Stimulated activated naive CD8-positive, alpha-beta T cell treated with anti-CD3 and anti-CD28 coated beads, Interleukin-15, amount 100 ng/mL, for 72 hours (primary cell): Measurements from ENCODE around the gene CLPTM1L.
"Not testable (repeated sequence)": the region's sequence is repeated elsewhere in the genome, so short reads cannot be mapped to it uniquely, and the experiment has no call there.

ENCODE experiments used
- ATAC-seq: fragments of 150-1000 bp; cut with Tn5 transposase; 2 replicates; pipeline ENCODE4 v1.10.0; 2021; ENCODE audit warnings: mild to moderate bottlenecking, moderate library complexity
- DNase-seq, 2 donors: peaks; one replicate each; pipeline ENCODE4 v3.0.0; 2021 to 2022
- H3K27ac Mint-ChIP-seq, 2 donors: one replicate each; pipeline ENCODE4 v1.8.0; 2022; ENCODE audit warnings: mild to moderate bottlenecking in 2 of 2, mixed read lengths in 2 of 2, moderate library complexity in 2 of 2
- H3K27me3 Mint-ChIP-seq: one replicate; pipeline ENCODE4 v1.8.0; 2022; ENCODE audit warnings: mixed read lengths
- H3K4me1 Mint-ChIP-seq: one replicate; pipeline ENCODE4 v1.8.0; 2022; ENCODE audit warnings: mild to moderate bottlenecking, mixed read lengths
- H3K4me3 Mint-ChIP-seq, 2 donors: one replicate each; pipeline ENCODE4 v1.8.0; 2022; ENCODE audit warnings: mild to moderate bottlenecking in 2 of 2, mixed read lengths in 2 of 2, moderate library complexity in 1 of 2
- H3K9me3 Mint-ChIP-seq, 2 donors: one replicate each; pipeline ENCODE4 v1.8.0; 2022; ENCODE audit warnings: mixed read lengths in 2 of 2

Gene CLPTM1L

GRCh38 chr5:1383886-1384401, 39.0 kb upstream of the CLPTM1L start:
- H3K27ac Mint-ChIP-seq = no peak overlapping the region
- peaks cover 37% of the 10 kb centered on the region for H3K4me1 Mint-ChIP-seq
- H3K27me3 Mint-ChIP-seq = peaks cover 7% of the 10 kb centered on the region
- no peaks in the 10 kb centered on the region for H3K9me3 Mint-ChIP-seq
- H3K4me3 Mint-ChIP-seq = no peak overlapping the region
- DNase-seq = no peak
- no peak for ATAC-seq

GRCh38 chr5:1383344-1383743, 38.4 kb upstream of the CLPTM1L start:
- Mint-ChIP-seq H3K27ac (no peak overlapping the region), H3K4me1 (peaks cover 37% of the 10 kb centered on the region), H3K27me3 (peaks cover 7% of the 10 kb centered on the region), H3K4me3 (no peak overlapping the region), H3K9me3 (no peaks in the 10 kb centered on the region)
- DNase-seq (no peak), ATAC-seq (no peak)

- Mint-ChIP-seq H3K9me3 (no peaks in the 10 kb centered on the region), H3K27ac (no peak overlapping the region), H3K4me1 (peaks cover 35% of the 10 kb centered on the region), H3K27me3 (peaks cover 7% of the 10 kb centered on the region), H3K4me3 (no peak overlapping the region)
- no peak for DNase-seq
- no peak for ATAC-seq
Measured at GRCh38 chr5:1382248-1382700, 37.4 kb upstream of the CLPTM1L start.

GRCh38 chr5:1381370-1382247, 36.7 kb upstream of the CLPTM1L start:
- peaks cover 29% of the 10 kb centered on the region for H3K4me1 Mint-ChIP-seq
- ATAC-seq (no peak), DNase-seq (no peak)
- H3K27ac Mint-ChIP-seq = peak overlapping the region in 1 of 2 donors; percentile 71
- H3K9me3 Mint-ChIP-seq = no peaks in the 10 kb centered on the region
- H3K27me3 Mint-ChIP-seq = peaks cover 7% of the 10 kb centered on the region
- no peak overlapping the region for H3K4me3 Mint-ChIP-seq

- Mint-ChIP-seq H3K27ac (no peak overlapping the region), H3K9me3 (no peaks in the 10 kb centered on the region), H3K4me1 (peaks cover 25% of the 10 kb centered on the region), H3K27me3 (peaks cover 7% of the 10 kb centered on the region), H3K4me3 (peak overlapping the region in 1 of 2 donors; percentile 13)
- DNase-seq = no peak
- no peak for ATAC-seq
Measured at GRCh38 chr5:1380910-1381309, 36.0 kb upstream of the CLPTM1L start.

GRCh38 chr5:1380011-1380817, 35.3 kb upstream of the CLPTM1L start:
- DNase-seq = peak; percentile 69 to 71
- Mint-ChIP-seq H3K27me3 (peaks cover 7% of the 10 kb centered on the region), H3K27ac (no peak overlapping the region), H3K4me3 (peak overlapping the region; percentile 73 to 76), H3K9me3 (no peaks in the 10 kb centered on the region), H3K4me1 (peaks cover 20% of the 10 kb centered on the region)
- ATAC-seq = peak; percentile 92

GRCh38 chr5:1378866-1379659, 34.2 kb upstream of the CLPTM1L start:
- no peak for ATAC-seq
- Mint-ChIP-seq H3K9me3 (no peaks in the 10 kb centered on the region), H3K4me3 (no peak overlapping the region)

GRCh38 chr5:1378096-1378495, 33.2 kb upstream of the CLPTM1L start:
- Mint-ChIP-seq H3K4me1 (peaks cover 19% of the 10 kb centered on the region), H3K27ac (no peak overlapping the region), H3K27me3 (peaks cover 7% of the 10 kb centered on the region), H3K4me3 (no peak overlapping the region), H3K9me3 (no peaks in the 10 kb centered on the region)
- ATAC-seq (no peak), DNase-seq (no peak)

More at GRCh38 chr5:1378866-1379659, 34.2 kb upstream of the CLPTM1L start:
- Mint-ChIP-seq H3K27me3 (peaks cover 7% of the 10 kb centered on the region), H3K27ac (no peak overlapping the region), H3K4me1 (peaks cover 19% of the 10 kb centered on the region)
- DNase-seq = no peak

GRCh38 chr5:1376981-1377380, 32.1 kb upstream of the CLPTM1L start:
- DNase-seq (no peak), ATAC-seq (no peak)
- Mint-ChIP-seq H3K4me3 (no peak overlapping the region), H3K27me3 (peaks cover 7% of the 10 kb centered on the region), H3K27ac (no peak overlapping the region), H3K9me3 (no peaks in the 10 kb centered on the region), H3K4me1 (peaks cover 19% of the 10 kb centered on the region)

- ATAC-seq = no peak
- H3K4me1 Mint-ChIP-seq = peaks cover 12% of the 10 kb centered on the region
- no peak overlapping the region for H3K4me3 Mint-ChIP-seq
- H3K27me3 Mint-ChIP-seq = peaks cover 2% of the 10 kb centered on the region
- H3K27ac Mint-ChIP-seq = no peak overlapping the region
- DNase-seq = no peak
- no peaks in the 10 kb centered on the region for H3K9me3 Mint-ChIP-seq
Measured at GRCh38 chr5:1375871-1376810, 31.2 kb upstream of the CLPTM1L start.

GRCh38 chr5:1374679-1375055, 29.8 kb upstream of the CLPTM1L start:
- DNase-seq = no peak
- H3K4me3 Mint-ChIP-seq = no peak overlapping the region
- no peaks in the 10 kb centered on the region for H3K4me1 Mint-ChIP-seq
- no peaks in the 10 kb centered on the region for H3K27me3 Mint-ChIP-seq
- no peaks in the 10 kb centered on the region for H3K9me3 Mint-ChIP-seq
- no peak for ATAC-seq
- no peak overlapping the region for H3K27ac Mint-ChIP-seq

- Mint-ChIP-seq H3K27me3 (no peaks in the 10 kb centered on the region), H3K27ac (no peak overlapping the region), H3K9me3 (no peaks in the 10 kb centered on the region), H3K4me3 (no peak overlapping the region), H3K4me1 (no peaks in the 10 kb centered on the region)
- DNase-seq = no peak
- ATAC-seq = no peak
Measured at GRCh38 chr5:1374030-1374678, 29.3 kb upstream of the CLPTM1L start.

GRCh38 chr5:1371972-1372342, 27.1 kb upstream of the CLPTM1L start:
- H3K9me3 Mint-ChIP-seq, H3K4me1 Mint-ChIP-seq, ATAC-seq, H3K4me3 Mint-ChIP-seq, DNase-seq, H3K27ac Mint-ChIP-seq, H3K27me3 Mint-ChIP-seq: not testable (repeated sequence)
